ENCODE results near the gene SNUPN.

The SNUPN gene

DNA sequence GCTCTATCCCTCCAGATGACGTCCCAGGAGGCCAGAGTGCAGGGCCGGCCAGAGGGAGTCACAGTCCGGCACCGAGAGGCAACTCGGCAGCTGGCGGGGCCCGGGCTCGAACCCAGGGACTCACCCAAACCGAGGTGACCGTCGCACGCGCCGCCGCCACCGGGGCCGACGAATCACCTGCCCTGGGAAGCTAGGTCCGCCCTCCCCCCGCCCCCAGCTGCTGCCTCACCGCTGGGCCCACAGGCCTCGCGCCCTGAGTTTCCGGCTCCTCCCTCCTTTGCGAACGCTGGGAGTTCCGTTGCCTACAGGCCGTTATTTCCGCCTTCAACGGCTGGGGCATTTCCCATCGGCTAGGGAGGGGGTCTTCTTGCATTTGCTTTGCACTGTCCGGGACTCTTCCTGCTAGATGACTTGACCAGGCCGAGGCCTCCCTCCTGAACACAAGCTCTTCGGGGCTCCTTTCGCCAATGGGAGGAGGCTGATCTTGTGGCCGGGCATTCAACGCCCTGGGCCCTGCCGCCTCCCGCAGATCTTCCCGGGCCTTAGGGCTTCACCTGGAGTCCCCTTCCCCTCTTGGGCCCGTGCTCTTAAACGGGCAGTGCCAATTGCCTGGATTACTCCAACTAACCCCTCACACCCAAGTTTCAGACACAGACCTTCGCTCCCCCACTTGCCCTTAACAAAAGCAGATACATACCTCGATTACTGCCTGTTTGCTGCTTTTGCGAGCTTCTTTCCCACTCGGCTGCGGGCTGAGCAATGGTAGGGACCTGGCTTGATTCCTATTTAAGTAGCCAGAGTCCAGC, at the start of gene SNUPN:
Gene SNUPN (minus strand): TSS at position 184 of the 806 bp plus-strand sequence. CDS start 4,674 bp downstream, outside the sequence.
- TF ChIP-seq, protein P1, sequence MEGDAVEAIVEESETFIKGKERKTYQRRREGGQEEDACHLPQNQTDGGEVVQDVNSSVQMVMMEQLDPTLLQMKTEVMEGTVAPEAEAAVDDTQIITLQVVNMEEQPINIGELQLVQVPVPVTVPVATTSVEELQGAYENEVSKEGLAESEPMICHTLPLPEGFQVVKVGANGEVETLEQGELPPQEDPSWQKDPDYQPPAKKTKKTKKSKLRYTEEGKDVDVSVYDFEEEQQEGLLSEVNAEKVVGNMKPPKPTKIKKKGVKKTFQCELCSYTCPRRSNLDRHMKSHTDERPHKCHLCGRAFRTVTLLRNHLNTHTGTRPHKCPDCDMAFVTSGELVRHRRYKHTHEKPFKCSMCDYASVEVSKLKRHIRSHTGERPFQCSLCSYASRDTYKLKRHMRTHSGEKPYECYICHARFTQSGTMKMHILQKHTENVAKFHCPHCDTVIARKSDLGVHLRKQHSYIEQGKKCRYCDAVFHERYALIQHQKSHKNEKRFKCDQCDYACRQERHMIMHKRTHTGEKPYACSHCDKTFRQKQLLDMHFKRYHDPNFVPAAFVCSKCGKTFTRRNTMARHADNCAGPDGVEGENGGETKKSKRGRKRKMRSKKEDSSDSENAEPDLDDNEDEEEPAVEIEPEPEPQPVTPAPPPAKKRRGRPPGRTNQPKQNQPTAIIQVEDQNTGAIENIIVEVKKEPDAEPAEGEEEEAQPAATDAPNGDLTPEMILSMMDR (IDR thresholded peaks at IDR 0.05; ENCODE audit: low read length, missing control alignments): no peak
- peak within 1 kb of the TSS; percentile 90 for H3K4me3 ChIP-seq (replicated peaks; ENCODE audit: low read depth, low read length)
- peak; percentile 92 for DNase-seq (ENCODE audit: low read depth)

DNA sequence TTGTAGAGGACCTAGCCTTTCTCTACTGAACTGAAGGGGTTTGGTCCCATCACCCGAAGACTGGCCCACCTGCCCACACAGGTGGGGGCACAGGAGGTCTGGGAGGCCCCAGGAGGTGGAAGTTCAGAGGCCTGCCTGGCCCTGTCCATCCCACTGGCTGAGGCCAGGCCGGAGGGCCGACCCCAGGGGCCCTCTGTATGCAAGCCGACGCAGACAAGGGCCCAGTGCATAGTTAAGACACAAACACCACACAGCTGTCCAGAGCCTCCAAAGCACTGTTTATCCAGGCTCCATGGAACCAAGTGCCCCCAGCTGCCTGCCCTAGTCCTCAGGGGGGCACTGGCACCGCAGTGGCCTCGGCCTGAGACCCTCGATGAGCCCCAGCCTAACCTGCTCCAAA, 48.8 kb upstream of the SNUPN start:
- TF ChIP-seq, protein P1 (IDR thresholded peaks at IDR 0.05; ENCODE audit: low read length, missing control alignments): no peak
- no peak for DNase-seq (ENCODE audit: low read depth)
- H3K4me3 ChIP-seq (replicated peaks; ENCODE audit: low read depth, low read length): no peak overlapping the region

DNA sequence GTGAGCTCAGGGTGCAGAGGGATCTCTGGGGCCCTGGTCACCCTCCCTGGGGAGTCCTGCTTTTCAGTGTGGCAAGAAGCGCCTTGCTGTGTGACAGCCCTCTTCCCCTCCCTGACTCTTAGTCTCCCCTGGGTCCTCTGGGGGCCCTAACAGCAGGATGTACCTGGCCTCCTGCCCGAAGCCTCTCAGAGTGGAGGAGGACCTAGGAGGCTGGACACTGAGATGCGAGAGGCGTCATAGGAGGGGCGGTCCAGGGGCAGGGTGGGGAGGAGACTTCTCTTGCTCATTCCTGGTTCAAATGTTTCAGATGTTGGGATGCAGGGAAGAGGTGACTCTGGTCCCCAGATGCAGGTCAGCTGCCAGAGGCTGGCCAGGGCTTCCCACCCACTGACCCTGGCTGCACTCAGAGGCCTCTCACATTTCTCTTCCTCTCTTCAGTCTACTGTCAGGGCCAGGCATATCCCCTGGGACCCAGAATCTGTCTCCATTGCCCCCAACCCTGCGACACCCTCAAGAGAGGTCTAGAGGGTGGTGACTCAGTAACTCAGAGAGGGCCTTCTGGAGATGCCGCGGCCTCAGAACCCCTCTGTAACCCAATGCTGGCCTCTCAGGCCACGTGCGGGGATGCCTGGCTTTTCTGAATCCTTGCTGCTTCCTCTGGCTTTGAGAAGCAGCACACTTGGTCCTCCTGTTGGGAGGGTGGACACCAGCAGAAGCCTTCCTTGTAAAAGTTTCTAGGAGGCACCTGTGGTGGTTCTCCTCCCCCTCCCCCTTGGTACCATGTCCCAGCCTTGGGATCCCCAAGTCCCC, 48.1 kb upstream of the SNUPN start:
- H3K4me3 ChIP-seq (replicated peaks; ENCODE audit: low read depth, low read length): no peak overlapping the region
- TF ChIP-seq, protein P1 (IDR thresholded peaks at IDR 0.05; ENCODE audit: low read length, missing control alignments): no peak
- peak; percentile 88 for DNase-seq (ENCODE audit: low read depth)

DNA sequence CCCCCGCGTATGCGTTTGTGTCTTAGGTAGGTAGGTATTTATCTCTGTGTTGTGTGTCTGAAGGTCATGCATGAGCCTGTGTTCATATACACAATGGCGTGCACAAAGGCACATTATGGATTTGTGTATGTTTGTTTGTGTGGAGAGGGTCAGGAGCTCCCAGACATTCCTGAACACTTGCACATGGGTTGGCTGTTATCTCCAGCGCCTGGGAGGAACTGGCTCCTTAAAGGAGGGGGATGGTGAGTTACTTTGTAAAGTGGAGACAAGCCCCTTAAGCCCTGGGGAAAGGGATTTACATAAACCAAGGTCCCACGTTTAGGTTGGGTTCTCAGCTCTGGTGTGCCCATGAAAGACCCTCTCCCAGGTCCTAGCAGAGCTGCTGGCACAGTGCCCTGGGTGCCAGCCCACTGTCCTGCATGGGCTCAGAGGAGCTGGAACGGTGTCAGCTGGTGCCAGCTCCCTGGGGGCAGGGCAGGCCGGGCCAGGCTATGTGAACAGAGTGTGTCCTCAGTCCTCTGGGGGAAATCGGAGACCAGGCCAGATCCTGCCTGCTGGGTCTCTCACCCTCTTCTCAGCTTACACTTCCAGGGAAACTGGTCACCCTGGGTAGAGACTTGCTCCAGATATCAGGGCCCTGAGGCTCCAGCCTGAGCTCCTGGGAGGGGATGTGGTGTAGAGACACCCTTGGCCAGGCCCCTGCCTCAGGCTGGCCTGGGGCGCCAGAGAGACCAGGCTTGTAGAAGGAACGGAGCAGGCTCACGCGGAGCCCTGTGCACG, 47.3 kb upstream of the SNUPN start:
- peak; percentile 87 for DNase-seq (ENCODE audit: low read depth)
- peak overlapping the region; percentile 1 for H3K4me3 ChIP-seq (replicated peaks; ENCODE audit: low read depth, low read length)
- TF ChIP-seq, protein P1 (IDR thresholded peaks at IDR 0.05; ENCODE audit: low read length, missing control alignments): no peak

DNA sequence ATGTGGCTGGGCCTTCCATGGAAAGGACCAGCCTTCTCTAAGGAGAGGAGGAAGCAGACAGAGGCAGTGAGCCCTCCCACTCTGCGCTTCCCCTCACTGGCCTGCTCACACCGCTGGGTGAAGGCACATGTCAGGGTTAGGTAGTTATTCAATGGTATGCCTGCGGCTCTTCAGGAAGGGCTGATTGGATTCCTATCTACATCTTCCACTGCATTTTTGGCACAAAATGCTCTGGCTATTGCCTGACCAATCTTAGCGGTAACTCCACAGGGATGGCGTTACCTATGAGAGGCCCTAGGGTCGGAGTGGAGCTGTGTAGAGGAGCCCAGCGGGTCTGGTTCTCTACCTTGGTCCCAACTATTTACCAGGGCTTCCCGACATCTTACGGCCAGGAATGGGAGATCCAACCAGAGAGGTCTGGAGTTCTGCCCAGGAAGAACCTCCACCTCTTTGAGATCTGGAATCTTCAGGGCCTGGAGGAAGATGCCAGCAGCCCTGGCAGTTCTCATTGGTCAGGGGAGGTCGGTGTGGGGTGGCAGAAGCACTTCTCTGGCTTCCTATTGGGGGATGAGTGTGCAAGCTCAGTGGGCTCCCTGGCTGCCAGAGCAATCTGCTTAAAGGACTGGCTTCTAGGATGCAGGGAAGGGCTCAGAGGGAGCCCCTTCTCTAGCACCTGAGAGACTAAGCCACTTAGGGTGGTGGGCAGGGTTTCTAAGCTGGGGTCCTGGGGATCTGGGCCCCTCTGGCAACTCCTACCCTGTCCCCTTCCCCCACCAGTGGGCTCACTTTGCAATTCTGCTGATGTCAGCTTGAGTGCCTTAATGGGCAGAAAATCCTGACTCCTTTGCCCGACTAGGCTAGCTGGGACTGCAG, 46.4 kb upstream of the SNUPN start:
- peak; percentile 23 for DNase-seq (ENCODE audit: low read depth)
- TF ChIP-seq, protein P1 (IDR thresholded peaks at IDR 0.05; ENCODE audit: low read length, missing control alignments): no peak
- no peak overlapping the region for H3K4me3 ChIP-seq (replicated peaks; ENCODE audit: low read depth, low read length)

DNA sequence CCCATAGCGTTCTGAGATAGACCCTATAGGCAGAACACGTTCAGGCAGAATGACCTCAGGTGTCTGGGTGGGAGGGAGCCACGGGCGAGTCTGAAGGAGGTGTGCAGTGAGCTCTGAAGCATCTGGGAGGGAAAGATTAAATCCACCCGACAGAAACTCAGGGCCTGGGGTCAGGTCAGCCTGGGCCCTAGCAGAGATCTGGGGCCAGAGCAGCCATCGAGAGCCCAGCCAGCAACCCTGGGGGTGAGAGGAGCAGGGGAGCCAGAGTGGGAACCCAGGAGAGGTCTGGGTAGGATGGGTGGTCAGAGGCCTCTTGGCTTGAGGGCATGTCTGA, 44.3 kb upstream of the SNUPN start:
- no peak overlapping the region for H3K4me3 ChIP-seq (replicated peaks; ENCODE audit: low read depth, low read length)
- no peak for DNase-seq (ENCODE audit: low read depth)
- TF ChIP-seq, protein P1 (IDR thresholded peaks at IDR 0.05; ENCODE audit: low read length, missing control alignments): no peak

Measured in fibroblast of pulmonary artery (primary cell).